ENCODE results near the gene APOB. TPM values are rescaled to one million over a fixed set of nuclear protein-coding genes. Genes with fewer than 3 reads are reported as not detected.
A peak's percentile ranks its signal among the peaks of the same experiment; 100 is the strongest.

The APOB gene
- total RNA-seq, 1 experiment from 2014 or later = 0.05 TPM

- BruUV-seq (replicated peaks) = no TSS peak
- H3K27ac Mint-ChIP-seq (ENCODE audit: unreplicated experiment) = no peak overlapping the region
- H3K36me3 Mint-ChIP-seq (ENCODE audit: insufficient read depth, unreplicated experiment) = no peaks in the 10 kb centered on the region
- TF ChIP-seq CTCF (IDR thresholded peaks at IDR 0.05; ENCODE audit: unreplicated experiment) = no peak
- H3K27me3 Mint-ChIP-seq (ENCODE audit: unreplicated experiment) = peaks cover 40% of the 10 kb centered on the region
- H3K4me3 Mint-ChIP-seq (ENCODE audit: low read depth, unreplicated experiment) = no peak overlapping the region
- H3K9me3 Mint-ChIP-seq (ENCODE audit: low read depth, unreplicated experiment) = no peaks in the 10 kb centered on the region
- no peaks in the 10 kb centered on the region for H3K4me1 Mint-ChIP-seq (ENCODE audit: low read depth, unreplicated experiment)
- intact Hi-C loops (cut with micrococcal nuclease; ENCODE audit: unreplicated experiment) = no loop called here
- CTCF ChIA-PET = no interaction called here
- no peak for DNase-seq
Measured at GRCh38 chr2:20955277-20956026, 88.4 kb downstream of the APOB start.

- Mint-ChIP-seq H3K9me3 (ENCODE audit: low read depth, unreplicated experiment) (no peaks in the 10 kb centered on the region), H3K4me1 (ENCODE audit: low read depth, unreplicated experiment) (no peaks in the 10 kb centered on the region), H3K36me3 (ENCODE audit: insufficient read depth, unreplicated experiment) (no peaks in the 10 kb centered on the region), H3K4me3 (ENCODE audit: low read depth, unreplicated experiment) (no peak overlapping the region), H3K27me3 (ENCODE audit: unreplicated experiment) (peaks cover 39% of the 10 kb centered on the region), H3K27ac (ENCODE audit: unreplicated experiment) (no peak overlapping the region)
- TF ChIP-seq CTCF (IDR thresholded peaks at IDR 0.05; ENCODE audit: unreplicated experiment) = no peak
- no TSS peak for BruUV-seq (replicated peaks)
- CTCF ChIA-PET = interaction anchor here (0.6 kb wide), 1 partner anchor 334 kb away, joined by 3 read pairs; no protein-coding TSS in a partner anchor
- DNase-seq = peak; percentile 13
- intact Hi-C loops (cut with micrococcal nuclease; ENCODE audit: unreplicated experiment) = no loop called here
Measured at GRCh38 chr2:20953146-20953824, 90.6 kb downstream of the APOB start.

Other genes with a start within 250 kb of the APOB start
- gene LDAH, start 221.0 kb downstream of the APOB start, total RNA-seq (2022) = 18.1 and 21.5 TPM in 2 replicates
- not detected in 2 replicates for gene TDRD15, start 79.9 kb upstream of the APOB start, total RNA-seq (2022)